ENCODE data around the gene TRAF2.

Gene TRAF2

GRCh38 chr9:136968333-136969127 lies 82.2 kb downstream of the TRAF2 start:
- no peak for DNase-seq (ENCODE audit: extremely low spot score, insufficient read length, low read depth)
- FAIRE-seq = no peak

DNA sequence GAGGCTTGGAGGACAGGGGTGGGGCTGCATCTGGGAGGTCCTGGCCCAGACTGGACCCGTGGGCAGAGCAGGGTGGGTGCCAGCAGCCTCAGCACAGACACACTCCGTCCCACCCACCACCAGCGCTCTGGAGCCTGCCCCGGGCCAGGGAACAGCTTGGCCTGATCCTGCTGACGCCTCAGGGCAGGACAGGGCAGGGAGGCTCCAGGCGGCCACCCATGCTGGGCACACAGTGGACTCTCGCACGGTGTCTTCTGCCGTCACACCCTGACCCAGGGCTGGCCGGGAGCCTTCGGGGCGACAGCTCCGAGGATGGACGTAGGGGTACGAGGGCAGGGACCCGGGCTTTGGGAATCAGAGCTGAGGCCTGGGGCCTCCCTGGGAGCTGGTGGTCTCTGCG lies 82.8 kb downstream of the TRAF2 start:
- FAIRE-seq (no peak), DNase-seq (ENCODE audit: extremely low spot score, insufficient read length, low read depth) (no peak)

DNA sequence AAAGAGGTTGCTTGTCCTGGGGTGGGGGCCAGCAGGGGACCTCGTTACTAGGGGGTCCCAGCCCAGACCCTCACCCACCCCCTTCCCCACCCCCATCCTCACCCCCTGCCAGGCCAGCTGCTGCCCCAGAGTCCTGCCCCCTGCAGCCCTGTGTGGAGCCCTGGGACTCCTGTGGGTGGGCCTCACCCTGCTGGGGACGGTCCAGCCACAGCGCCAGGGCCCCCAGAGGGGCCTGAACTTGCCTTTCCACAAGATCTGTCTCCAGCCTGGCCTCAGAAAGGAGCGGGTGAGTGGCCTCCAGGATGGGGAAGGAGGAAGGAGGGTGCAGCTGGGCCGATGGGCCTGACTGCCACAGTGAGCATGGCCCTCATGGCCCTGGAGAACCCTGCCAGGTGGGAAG lies 83.5 kb downstream of the TRAF2 start:
- no peak for FAIRE-seq

GRCh38 chr9:136970361-136970760 lies 84.0 kb downstream of the TRAF2 start:
- FAIRE-seq (no peak), DNase-seq (ENCODE audit: extremely low spot score, insufficient read length, low read depth) (no peak)

More for the DNA sequence above, 83.5 kb downstream of the TRAF2 start:
- no peak for DNase-seq (ENCODE audit: extremely low spot score, insufficient read length, low read depth)

DNA sequence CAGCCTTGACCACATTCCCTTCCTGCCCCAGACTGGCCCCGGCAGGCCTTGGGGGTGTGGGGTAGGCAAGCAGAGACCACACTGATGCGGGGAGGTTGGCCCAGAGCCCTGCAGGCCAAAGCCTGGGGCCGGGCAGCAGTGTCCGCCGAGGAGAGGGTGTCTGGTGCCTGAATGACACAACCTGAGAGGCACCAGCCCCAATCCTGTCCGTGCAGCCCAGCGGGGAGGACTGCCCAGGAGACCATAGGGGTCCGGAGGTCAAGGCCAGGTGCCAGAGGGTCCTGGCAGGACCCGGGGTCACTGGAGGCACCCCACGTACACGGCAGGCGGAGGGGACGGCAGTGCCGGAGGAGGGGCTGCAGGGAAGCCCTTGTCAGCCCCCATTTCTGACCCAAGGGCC lies 85.4 kb downstream of the TRAF2 start:
- FAIRE-seq = no peak
- DNase-seq (ENCODE audit: extremely low spot score, insufficient read length, low read depth) = no peak

- FAIRE-seq (no peak), DNase-seq (ENCODE audit: extremely low spot score, insufficient read length, low read depth) (no peak)
Measured at GRCh38 chr9:136972335-136972734, 86.0 kb downstream of the TRAF2 start.

DNA sequence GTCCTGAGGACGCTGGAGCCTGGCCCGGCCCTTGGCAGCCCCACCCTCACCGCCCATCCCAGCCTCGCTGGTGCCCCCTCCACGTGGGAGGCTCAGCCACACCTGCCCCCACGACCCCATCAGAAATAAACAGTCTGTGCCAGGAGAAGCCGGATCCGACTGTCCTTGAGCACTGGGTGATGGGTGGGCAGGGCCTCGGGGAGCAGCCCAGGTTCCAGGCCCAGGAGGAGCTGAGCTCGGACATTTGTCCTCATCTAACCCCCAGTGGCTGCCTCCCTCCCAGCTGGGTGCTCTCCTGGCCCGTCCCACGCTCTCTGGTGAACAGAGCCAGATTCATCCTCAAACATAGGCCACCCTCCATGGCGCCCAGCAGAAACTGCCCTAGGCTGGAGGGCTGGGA lies 86.4 kb downstream of the TRAF2 start:
- DNase-seq (ENCODE audit: extremely low spot score, insufficient read length, low read depth) (no peak), FAIRE-seq (no peak)

- DNase-seq (ENCODE audit: extremely low spot score, insufficient read length, low read depth) (no peak), FAIRE-seq (no peak)
Measured at GRCh38 chr9:136973618-136974617, 87.6 kb downstream of the TRAF2 start.

DNA sequence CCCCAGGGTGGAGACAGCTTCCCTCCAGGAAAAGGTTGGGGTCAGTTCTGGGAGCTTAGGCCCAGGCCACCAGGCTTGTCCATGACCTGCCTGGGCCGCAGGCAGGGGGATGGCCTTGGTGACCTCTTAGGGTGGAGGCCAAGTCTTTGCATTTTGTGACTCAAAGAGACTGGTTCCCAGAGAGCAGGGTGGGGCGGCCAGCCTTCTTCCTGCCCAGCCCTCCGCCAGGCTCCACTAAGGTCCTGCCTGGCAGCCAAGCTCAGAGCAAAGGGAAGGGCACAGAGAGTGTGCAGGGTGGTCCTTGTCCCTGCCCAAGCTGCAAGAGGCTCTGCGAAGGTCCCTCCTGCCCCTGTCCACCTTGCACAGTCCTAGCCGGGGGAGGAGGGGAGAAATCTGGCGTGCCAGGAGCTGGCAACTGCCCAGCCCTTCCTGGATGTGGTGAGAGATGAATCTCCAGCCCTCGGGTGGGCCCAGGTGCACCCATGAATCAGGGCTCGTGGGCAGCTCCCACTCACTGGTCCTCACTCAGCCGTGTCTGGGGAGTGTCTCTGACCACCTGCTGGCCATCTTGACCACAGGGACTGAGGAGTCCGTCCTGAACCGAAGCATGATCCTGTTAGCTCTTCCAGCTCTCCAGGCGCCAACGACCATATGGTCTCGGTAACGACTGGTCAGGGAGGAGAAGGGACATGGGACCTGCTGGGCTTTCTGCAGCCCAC lies 88.7 kb downstream of the TRAF2 start:
- FAIRE-seq (no peak), DNase-seq (ENCODE audit: extremely low spot score, insufficient read length, low read depth) (no peak)

GRCh38 chr9:136975644-136976043 lies 89.3 kb downstream of the TRAF2 start:
- FAIRE-seq (no peak), DNase-seq (ENCODE audit: extremely low spot score, insufficient read length, low read depth) (no peak)

Data from GM18507 (cell line).